GM21723 (cell line): Measurements from ENCODE around the gene COL27A1.

Experiments
- ATAC-seq: cut with Tn5 transposase; IDR thresholded peaks from one replicate; pipeline ENCODE4 v1.9.1; 2021; ENCODE audit warnings: mild to moderate bottlenecking, moderate library complexity; ENCODE audit not compliant: unreplicated experiment

Gene COL27A1

GRCh38 chr9:114155263-114155994 is at the start of gene COL27A1:
Gene COL27A1 (plus strand): TSS chr9:114155537. CDS start chr9:114155951, 414 bp downstream.
- ATAC-seq: peak; percentile 88

- no peak for ATAC-seq
These were observed 47.9 kb upstream of the COL27A1 start for GRCh38 chr9:114107286-114108001.

- peak; percentile 73 for ATAC-seq
These were observed 47.1 kb upstream of the COL27A1 start for GRCh38 chr9:114108016-114108833.

- ATAC-seq: no peak
These were observed 46.2 kb upstream of the COL27A1 start for GRCh38 chr9:114109124-114109523.

GRCh38 chr9:114110180-114110579 is 45.2 kb upstream of the COL27A1 start:
- ATAC-seq: no peak

GRCh38 chr9:114112325-114112724 is 43.0 kb upstream of the COL27A1 start:
- ATAC-seq: no peak

- ATAC-seq: no peak
These were observed 42.4 kb upstream of the COL27A1 start for GRCh38 chr9:114112778-114113584.

GRCh38 chr9:114114364-114114763 is 41.0 kb upstream of the COL27A1 start:
- no peak for ATAC-seq

GRCh38 chr9:114115654-114116125 is 39.6 kb upstream of the COL27A1 start:
- ATAC-seq: no peak

- no peak for ATAC-seq
These were observed 39.1 kb upstream of the COL27A1 start for GRCh38 chr9:114116126-114116747.

- ATAC-seq: no peak
These were observed 37.7 kb upstream of the COL27A1 start for GRCh38 chr9:114117614-114117995.

- no peak for ATAC-seq
These were observed 37.1 kb upstream of the COL27A1 start for GRCh38 chr9:114117996-114118830.

GRCh38 chr9:114119242-114120191 is 35.8 kb upstream of the COL27A1 start:
- no peak for ATAC-seq

GRCh38 chr9:114120192-114121014 is 34.9 kb upstream of the COL27A1 start:
- no peak for ATAC-seq

GRCh38 chr9:114121227-114122135 is 33.9 kb upstream of the COL27A1 start:
- ATAC-seq: no peak
